ENCODE results near the gene TINCR.

The TINCR gene

DNA sequence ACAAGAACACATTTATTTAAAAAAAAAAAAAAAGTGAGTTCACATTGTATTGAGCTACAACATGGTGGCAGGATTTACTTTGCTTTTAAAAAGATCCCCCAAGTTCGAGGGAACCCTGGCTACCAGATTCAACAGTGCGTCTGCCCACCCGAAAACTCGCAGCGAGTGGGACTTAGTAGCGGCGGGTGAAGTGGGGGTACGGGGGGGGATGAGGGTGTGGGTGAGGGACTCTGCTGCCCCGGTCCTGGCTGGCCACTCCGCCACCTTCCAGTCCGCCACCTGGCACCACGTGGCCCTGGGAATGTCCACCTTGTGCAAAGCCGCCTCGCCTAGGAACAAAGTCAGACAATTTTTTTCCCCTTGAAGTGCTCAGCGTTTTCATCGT is 19.3 kb upstream of the TINCR start:
- H3K27ac ChIP-seq = no peak overlapping the region
- peaks cover 9% of the 10 kb centered on the region for H3K79me2 ChIP-seq
- peaks cover 5% of the 10 kb centered on the region for H3K4me1 ChIP-seq
- H3K9me3 ChIP-seq (ENCODE audit: control insufficient read depth, low read length) = no peaks in the 10 kb centered on the region
- no peaks in the 10 kb centered on the region for H3K27me3 ChIP-seq (ENCODE audit: control insufficient read depth, insufficient read depth, low read length)
- TF ChIP-seq, protein P1, sequence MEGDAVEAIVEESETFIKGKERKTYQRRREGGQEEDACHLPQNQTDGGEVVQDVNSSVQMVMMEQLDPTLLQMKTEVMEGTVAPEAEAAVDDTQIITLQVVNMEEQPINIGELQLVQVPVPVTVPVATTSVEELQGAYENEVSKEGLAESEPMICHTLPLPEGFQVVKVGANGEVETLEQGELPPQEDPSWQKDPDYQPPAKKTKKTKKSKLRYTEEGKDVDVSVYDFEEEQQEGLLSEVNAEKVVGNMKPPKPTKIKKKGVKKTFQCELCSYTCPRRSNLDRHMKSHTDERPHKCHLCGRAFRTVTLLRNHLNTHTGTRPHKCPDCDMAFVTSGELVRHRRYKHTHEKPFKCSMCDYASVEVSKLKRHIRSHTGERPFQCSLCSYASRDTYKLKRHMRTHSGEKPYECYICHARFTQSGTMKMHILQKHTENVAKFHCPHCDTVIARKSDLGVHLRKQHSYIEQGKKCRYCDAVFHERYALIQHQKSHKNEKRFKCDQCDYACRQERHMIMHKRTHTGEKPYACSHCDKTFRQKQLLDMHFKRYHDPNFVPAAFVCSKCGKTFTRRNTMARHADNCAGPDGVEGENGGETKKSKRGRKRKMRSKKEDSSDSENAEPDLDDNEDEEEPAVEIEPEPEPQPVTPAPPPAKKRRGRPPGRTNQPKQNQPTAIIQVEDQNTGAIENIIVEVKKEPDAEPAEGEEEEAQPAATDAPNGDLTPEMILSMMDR (IDR thresholded peaks at IDR 0.05) = no peak
- H3K9ac ChIP-seq = no peak overlapping the region
- H3K4me3 ChIP-seq (ENCODE audit: low read depth, low read length) = no peak overlapping the region
- H2AFZ ChIP-seq = no peak overlapping the region
- no peak overlapping the region for H3K4me2 ChIP-seq (ENCODE audit: low read length)
- no peaks in the 10 kb centered on the region for H3K36me3 ChIP-seq (ENCODE audit: control insufficient read depth, insufficient read depth, low read length)

DNA sequence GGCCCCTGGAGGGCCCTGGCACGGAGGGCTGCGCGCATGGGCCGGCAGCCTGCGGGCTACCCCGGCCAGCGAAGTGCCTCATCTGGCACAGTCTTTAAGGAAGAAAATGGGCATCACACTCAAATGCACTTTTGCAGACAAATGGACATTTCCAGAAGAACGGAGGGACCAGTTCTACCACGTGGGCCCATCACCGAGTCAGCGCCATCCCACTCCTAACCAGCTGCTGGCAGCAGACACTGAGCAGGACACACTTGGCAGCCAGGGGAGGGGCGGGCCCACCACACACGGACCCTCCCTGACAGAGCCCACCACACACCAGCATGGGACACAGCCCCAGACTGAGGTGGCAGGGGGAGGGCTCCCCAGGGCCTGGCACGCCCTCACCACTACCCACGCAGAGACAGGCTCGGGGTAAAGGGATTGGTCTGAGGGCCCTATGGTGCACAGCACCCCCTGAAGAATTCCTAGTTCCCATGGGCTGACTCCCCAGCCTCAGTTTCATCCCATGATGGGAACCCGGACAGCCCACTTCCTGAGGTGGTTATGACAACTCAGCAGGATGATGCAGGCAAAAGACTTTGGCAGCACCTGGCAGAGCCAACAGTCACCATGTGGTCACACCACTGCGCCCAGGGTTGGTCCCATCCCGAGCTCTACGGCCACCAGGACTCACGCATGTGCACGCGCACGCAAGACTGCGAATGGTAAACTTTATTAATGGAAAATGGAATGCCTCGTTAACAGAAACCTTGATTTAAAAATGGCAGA is 18.7 kb upstream of the TINCR start:
- Histone ChIP-seq H3K27ac (no peak overlapping the region), H3K9ac (no peak overlapping the region)

DNA sequence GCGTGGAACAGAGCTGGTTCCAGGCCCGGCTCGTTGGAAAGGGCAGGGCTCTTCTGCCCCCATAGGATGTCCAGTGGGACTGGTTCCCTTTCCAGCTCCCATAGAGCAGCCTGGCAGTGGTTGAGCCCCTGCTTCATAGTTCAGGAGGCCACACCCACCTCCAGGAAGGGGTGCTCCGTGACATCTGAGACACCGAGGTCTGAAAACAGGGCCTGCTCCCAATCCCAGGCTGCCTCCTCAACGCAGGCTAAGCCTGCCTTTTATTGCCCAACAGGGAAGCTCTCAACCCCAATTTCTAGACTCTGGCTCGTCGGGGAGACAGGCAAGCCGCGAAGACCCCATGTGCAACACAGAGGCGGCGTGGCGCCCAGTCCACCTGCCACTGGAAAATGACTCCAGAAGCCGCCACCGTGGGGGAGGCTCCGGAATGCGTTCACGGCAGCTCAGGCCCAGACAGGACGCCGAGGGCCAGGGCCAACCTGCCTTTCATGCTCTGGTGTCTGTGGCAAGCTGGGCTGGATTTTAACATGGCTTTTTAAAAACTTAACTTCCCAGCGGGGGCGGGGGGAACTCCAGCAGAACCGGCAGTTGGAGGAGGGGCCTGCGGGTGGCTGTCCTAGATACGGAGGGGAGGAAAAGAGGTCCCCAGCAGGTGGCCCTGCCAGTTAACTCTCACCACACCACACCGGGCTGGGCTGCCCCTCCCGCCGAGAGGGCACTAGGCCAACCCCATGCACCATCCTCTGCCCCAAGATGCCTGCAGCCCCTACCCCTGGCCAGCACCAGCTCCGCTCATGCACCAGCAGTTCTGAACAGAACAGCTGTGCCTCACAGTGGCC is 17.9 kb upstream of the TINCR start:
- no peak overlapping the region for H3K4me2 ChIP-seq (ENCODE audit: low read length)
- TF ChIP-seq, protein P1 (IDR thresholded peaks at IDR 0.05) = no peak
- H3K4me3 ChIP-seq (ENCODE audit: low read depth, low read length) = no peak overlapping the region
- H2AFZ ChIP-seq = no peak overlapping the region
- no peaks in the 10 kb centered on the region for H3K36me3 ChIP-seq (ENCODE audit: control insufficient read depth, insufficient read depth, low read length)
- peaks cover 4% of the 10 kb centered on the region for H3K79me2 ChIP-seq
- no peaks in the 10 kb centered on the region for H3K9me3 ChIP-seq (ENCODE audit: control insufficient read depth, low read length)
- no peak overlapping the region for H3K9ac ChIP-seq
- no peak overlapping the region for H3K27ac ChIP-seq
- peaks cover 5% of the 10 kb centered on the region for H3K4me1 ChIP-seq
- no peaks in the 10 kb centered on the region for H3K27me3 ChIP-seq (ENCODE audit: control insufficient read depth, insufficient read depth, low read length)

More for the DNA sequence above, 18.7 kb upstream of the TINCR start:
- TF ChIP-seq, protein P1 (IDR thresholded peaks at IDR 0.05) = no peak
- H3K4me3 ChIP-seq (ENCODE audit: low read depth, low read length) = no peak overlapping the region
- no peak overlapping the region for H2AFZ ChIP-seq
- peaks cover 5% of the 10 kb centered on the region for H3K4me1 ChIP-seq
- no peaks in the 10 kb centered on the region for H3K36me3 ChIP-seq (ENCODE audit: control insufficient read depth, insufficient read depth, low read length)
- H3K9me3 ChIP-seq (ENCODE audit: control insufficient read depth, low read length) = no peaks in the 10 kb centered on the region
- peaks cover 4% of the 10 kb centered on the region for H3K79me2 ChIP-seq
- H3K4me2 ChIP-seq (ENCODE audit: low read length) = no peak overlapping the region
- no peaks in the 10 kb centered on the region for H3K27me3 ChIP-seq (ENCODE audit: control insufficient read depth, insufficient read depth, low read length)

DNA sequence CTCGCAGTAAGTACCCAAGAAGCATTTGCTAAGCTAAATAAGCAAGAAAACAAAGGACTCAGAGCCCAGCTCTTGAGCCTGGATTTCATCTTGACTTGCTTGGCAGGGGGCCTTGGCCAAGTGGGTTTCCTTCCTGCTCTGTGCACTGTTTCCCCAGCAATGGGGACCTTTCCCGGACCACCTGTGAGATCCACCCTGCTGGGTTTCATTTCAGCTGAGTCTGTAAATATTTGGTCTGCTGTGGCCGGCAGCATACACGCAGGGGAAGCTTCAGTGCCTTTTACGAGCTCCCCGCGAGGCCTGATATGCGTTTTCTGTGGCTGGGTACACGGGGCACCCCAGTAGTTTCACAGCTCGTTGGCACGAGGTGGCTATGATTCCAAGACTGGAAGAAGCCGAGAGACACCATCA is 12.4 kb upstream of the TINCR start:
- Histone ChIP-seq H3K27ac (no peak overlapping the region), H3K79me2 (no peaks in the 10 kb centered on the region), H3K4me3 (ENCODE audit: low read depth, low read length) (no peak overlapping the region), H3K9me3 (ENCODE audit: control insufficient read depth, low read length) (no peaks in the 10 kb centered on the region), H3K27me3 (ENCODE audit: control insufficient read depth, insufficient read depth, low read length) (no peaks in the 10 kb centered on the region), H3K4me2 (ENCODE audit: low read length) (no peak overlapping the region), H3K36me3 (ENCODE audit: control insufficient read depth, insufficient read depth, low read length) (no peaks in the 10 kb centered on the region), H2AFZ (no peak overlapping the region), H3K9ac (no peak overlapping the region), H3K4me1 (peaks cover 3% of the 10 kb centered on the region)
- TF ChIP-seq, protein P1 (IDR thresholded peaks at IDR 0.05) = no peak

Measured in parathyroid adenoma (tissue), 2 donors.